HPDE6-E6E7 (cell line): ENCODE measurements around the gene HLA-DRA.
"Not testable (repeated sequence)": the region's sequence is repeated elsewhere in the genome, so short reads cannot be mapped to it uniquely, and the experiment has no call there.

ENCODE experiments used
- DNase-seq: peaks from one replicate; pipeline ENCODE4 v3.0.0; 2011; ENCODE audit warnings: missing footprints; ENCODE audit errors: extremely low spot score

The HLA-DRA gene

GRCh38 chr6:32431142-32431541 lies 8.5 kb upstream of the HLA-DRA start:
- DNase-seq = no peak

GRCh38 chr6:32432050-32432450 lies 7.6 kb upstream of the HLA-DRA start:
- DNase-seq = peak; percentile 11

- DNase-seq = not testable (repeated sequence)
These were observed 5.7 kb upstream of the HLA-DRA start for GRCh38 chr6:32433950-32434349.

GRCh38 chr6:32436186-32436585 lies 3.5 kb upstream of the HLA-DRA start:
- DNase-seq = no peak

- DNase-seq = no peak
These were observed 2.5 kb upstream of the HLA-DRA start for GRCh38 chr6:32436995-32437836.

- no peak for DNase-seq
These were observed 548 bp upstream of the HLA-DRA start for GRCh38 chr6:32439139-32439538.

GRCh38 chr6:32442243-32442667 lies 2.6 kb downstream of the HLA-DRA start:
- no peak for DNase-seq

- no peak for DNase-seq
These were observed 3.4 kb downstream of the HLA-DRA start for GRCh38 chr6:32442977-32443552.

- DNase-seq = no peak
These were observed 4.7 kb downstream of the HLA-DRA start for GRCh38 chr6:32444433-32444832.

GRCh38 chr6:32445321-32445854 lies 5.7 kb downstream of the HLA-DRA start:
- no peak for DNase-seq

GRCh38 chr6:32447932-32448331 lies 8.2 kb downstream of the HLA-DRA start:
- no peak for DNase-seq

GRCh38 chr6:32449088-32449736 lies 9.5 kb downstream of the HLA-DRA start:
- no peak for DNase-seq

- DNase-seq = no peak
These were observed 17.4 kb downstream of the HLA-DRA start for GRCh38 chr6:32457054-32457453.

- DNase-seq = no peak
These were observed 20.2 kb downstream of the HLA-DRA start for GRCh38 chr6:32459781-32460424.

GRCh38 chr6:32460528-32460927 lies 20.8 kb downstream of the HLA-DRA start:
- no peak for DNase-seq

GRCh38 chr6:32461493-32461892 lies 21.8 kb downstream of the HLA-DRA start:
- DNase-seq = no peak

- DNase-seq = no peak
These were observed 22.9 kb downstream of the HLA-DRA start for GRCh38 chr6:32462609-32463008.

- DNase-seq = not testable (repeated sequence)
These were observed 28.2 kb downstream of the HLA-DRA start for GRCh38 chr6:32467743-32468503.

- no peak for DNase-seq
These were observed 33.2 kb downstream of the HLA-DRA start for GRCh38 chr6:32472781-32473375.

GRCh38 chr6:32473376-32474348 lies 34.0 kb downstream of the HLA-DRA start:
- not testable (repeated sequence) for DNase-seq
